ENCODE data around the gene MMP15.
A peak's percentile ranks its signal among the peaks of the same experiment; 100 is the strongest.

MMP15 gene

DNA sequence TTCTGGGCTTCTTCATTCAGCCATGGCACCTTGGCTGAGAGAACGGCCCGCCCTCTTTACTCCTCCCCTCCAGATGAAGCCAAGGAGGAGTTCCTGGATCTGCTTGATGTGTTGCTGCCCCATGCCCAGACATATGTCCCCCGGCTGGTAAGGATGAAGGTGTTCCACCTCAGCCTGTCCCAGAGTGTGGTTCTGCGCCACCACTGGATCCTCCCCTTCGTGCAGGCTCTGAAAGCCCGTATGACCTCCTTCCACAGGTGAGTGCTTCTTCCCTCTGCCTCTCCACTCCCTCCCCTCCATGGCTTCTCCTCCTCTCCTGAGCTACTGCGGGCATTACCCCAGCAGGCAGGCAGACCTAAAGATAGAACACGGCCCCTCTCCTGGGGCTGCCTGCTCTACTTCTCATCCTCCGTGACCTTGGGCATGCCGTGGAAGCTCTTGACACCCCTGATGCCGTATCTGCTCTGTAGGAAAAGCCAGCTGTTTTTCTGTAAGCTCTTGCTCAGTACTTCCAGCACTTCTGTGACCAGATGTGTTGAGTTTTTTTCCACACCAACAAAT is 15.6 kb upstream of the MMP15 start:
- Histone ChIP-seq H2AFZ (ENCODE audit: low read depth, low read length) (no peak overlapping the region), H4K8ac (ENCODE audit: low read length) (peak overlapping the region; percentile 19), H3K27ac (ENCODE audit: low read length, poor library complexity, severe bottlenecking) (no peak overlapping the region), H3K23ac (ENCODE audit: low read length in 2 of 2) (no peak overlapping the region), H2BK12ac (ENCODE audit: low read length in 2 of 2) (no peak overlapping the region), H3K9me3 (ENCODE audit: control insufficient read depth, low read length) (no peaks in the 10 kb centered on the region), H2BK5ac (ENCODE audit: low read depth, low read length, poor library complexity, severe bottlenecking) (no peak overlapping the region), H3K79me1 (replicated peaks; ENCODE audit: low read length, poor library complexity, severe bottlenecking) (peaks cover 16% of the 10 kb centered on the region), H4K91ac (ENCODE audit: low read length) (no peak overlapping the region), H3K4ac (ENCODE audit: low read depth in 1 of 2, low read length in 2 of 2) (no peak overlapping the region), H2BK120ac (ENCODE audit: low read depth, low read length) (no peak overlapping the region), H3K36me3 (ENCODE audit: control insufficient read depth in 1 of 2, insufficient read depth in 2 of 2, low read depth in 1 of 2, low read length in 2 of 2) (peaks cover 35 to 49% of the 10 kb centered on the region in 2 experiments), H2BK15ac (ENCODE audit: low read depth, poor library complexity, severe bottlenecking) (no peak overlapping the region), H3K27me3 (ENCODE audit: control insufficient read depth in 1 of 2, insufficient read depth in 1 of 2, low read length in 2 of 2) (no peaks in the 10 kb centered on the region), H2AK5ac (ENCODE audit: low read length, severe bottlenecking) (peak overlapping the region; percentile 47), H3K4me1 (ENCODE audit: control insufficient read depth, insufficient read depth, low read depth, low read length) (peaks cover 13% of the 10 kb centered on the region), H3K4me2 (ENCODE audit: low read length, poor library complexity, severe bottlenecking) (no peak overlapping the region), H3K9ac (ENCODE audit: low read length) (no peak overlapping the region), H3K14ac (ENCODE audit: low read length in 2 of 2) (no peak overlapping the region), H3K4me3 (ENCODE audit: insufficient read depth in 1 of 2, low read depth in 1 of 2, low read length in 2 of 2) (no peak overlapping the region), H3K18ac (ENCODE audit: low read depth in 1 of 2, low read length in 2 of 2) (no peak overlapping the region)
- 82% methylated on average over 11 of the region's 11 CpGs for WGBS
- no peak for DNase-seq

DNA sequence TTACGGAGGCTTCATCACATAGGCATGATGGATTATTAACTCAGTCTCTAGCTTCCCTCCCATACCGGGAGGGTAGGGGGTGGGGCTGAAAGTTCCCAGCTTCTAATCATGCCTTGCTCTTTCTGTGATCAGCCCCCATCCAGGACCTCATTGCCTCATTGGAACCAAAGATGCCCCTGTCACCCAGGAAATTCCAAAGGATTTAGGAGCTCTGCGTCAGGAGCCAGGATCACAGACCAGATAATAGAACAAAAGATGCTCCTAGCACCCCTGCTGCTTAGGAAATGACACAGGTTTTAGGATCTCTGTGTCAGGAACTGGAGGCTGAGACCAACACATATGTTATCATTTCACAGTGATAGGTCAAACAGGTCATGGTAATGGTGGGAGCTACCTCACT is 14.7 kb upstream of the MMP15 start:
- H4K8ac ChIP-seq (ENCODE audit: low read length) = no peak overlapping the region
- no peak overlapping the region for H4K91ac ChIP-seq (ENCODE audit: low read length)
- H3K9ac ChIP-seq (ENCODE audit: low read length) = no peak overlapping the region
- 53% methylated on average over 2 of the region's 3 CpGs for whole genome bisulfite sequencing
- H2BK12ac ChIP-seq (ENCODE audit: low read length in 2 of 2) = no peak overlapping the region
- peaks cover 18% of the 10 kb centered on the region for H3K79me1 ChIP-seq (replicated peaks; ENCODE audit: low read length, poor library complexity, severe bottlenecking)
- no peak overlapping the region for H2AFZ ChIP-seq (ENCODE audit: low read depth, low read length)
- H2BK5ac ChIP-seq (ENCODE audit: low read depth, low read length, poor library complexity, severe bottlenecking) = no peak overlapping the region
- peaks cover 35 to 45% of the 10 kb centered on the region in 2 experiments for H3K36me3 ChIP-seq (ENCODE audit: control insufficient read depth in 1 of 2, insufficient read depth in 2 of 2, low read depth in 1 of 2, low read length in 2 of 2)
- no peak overlapping the region for H3K18ac ChIP-seq (ENCODE audit: low read depth in 1 of 2, low read length in 2 of 2)
- no peak overlapping the region for H3K4ac ChIP-seq (ENCODE audit: low read depth in 1 of 2, low read length in 2 of 2)
- no peak overlapping the region for H2BK15ac ChIP-seq (ENCODE audit: low read depth, poor library complexity, severe bottlenecking)
- no peak overlapping the region for H2BK120ac ChIP-seq (ENCODE audit: low read depth, low read length)
- no peak overlapping the region for H3K14ac ChIP-seq (ENCODE audit: low read length in 2 of 2)
- no peaks in the 10 kb centered on the region for H3K27me3 ChIP-seq (ENCODE audit: control insufficient read depth in 1 of 2, insufficient read depth in 1 of 2, low read length in 2 of 2)
- H3K9me3 ChIP-seq (ENCODE audit: control insufficient read depth, low read length) = no peaks in the 10 kb centered on the region
- H3K4me2 ChIP-seq (ENCODE audit: low read length, poor library complexity, severe bottlenecking) = no peak overlapping the region
- H3K27ac ChIP-seq (ENCODE audit: low read length, poor library complexity, severe bottlenecking) = peak overlapping the region; percentile 25
- DNase-seq = no peak
- no peak overlapping the region for H3K23ac ChIP-seq (ENCODE audit: low read length in 2 of 2)
- H2AK5ac ChIP-seq (ENCODE audit: low read length, severe bottlenecking) = no peak overlapping the region
- no peak overlapping the region for H3K4me3 ChIP-seq (ENCODE audit: insufficient read depth in 1 of 2, low read depth in 1 of 2, low read length in 2 of 2)
- H3K4me1 ChIP-seq (ENCODE audit: control insufficient read depth, insufficient read depth, low read depth, low read length) = peaks cover 13% of the 10 kb centered on the region

DNA sequence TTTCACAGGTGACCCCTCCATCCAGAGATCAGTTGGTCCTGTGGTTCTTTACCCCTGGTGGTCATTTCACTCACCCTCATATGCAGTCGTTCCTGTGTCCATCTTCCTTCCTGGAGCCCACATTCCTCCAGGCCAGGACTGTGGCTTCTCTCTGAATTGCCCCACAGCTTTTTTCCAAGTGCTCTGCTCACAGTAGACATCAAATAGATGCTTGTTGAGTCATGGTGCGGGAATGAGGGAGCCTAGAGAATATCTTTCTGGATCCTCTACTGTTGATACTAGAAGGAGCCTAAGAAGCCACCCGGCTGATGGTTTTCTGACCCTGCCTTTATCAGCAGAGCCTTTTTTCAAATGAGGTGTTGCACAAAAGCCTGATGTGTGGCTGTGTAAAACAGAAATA is 13.9 kb upstream of the MMP15 start:
- no peak overlapping the region for H3K14ac ChIP-seq (ENCODE audit: low read length in 2 of 2)
- H3K27me3 ChIP-seq (ENCODE audit: control insufficient read depth in 1 of 2, insufficient read depth in 1 of 2, low read length in 2 of 2) = no peaks in the 10 kb centered on the region
- DNase-seq = peak; percentile 86
- no peak overlapping the region for H2BK5ac ChIP-seq (ENCODE audit: low read depth, low read length, poor library complexity, severe bottlenecking)
- H2BK12ac ChIP-seq (ENCODE audit: low read length in 2 of 2) = no peak overlapping the region
- no peak overlapping the region for H3K4me2 ChIP-seq (ENCODE audit: low read length, poor library complexity, severe bottlenecking)
- H3K79me1 ChIP-seq (replicated peaks; ENCODE audit: low read length, poor library complexity, severe bottlenecking) = peaks cover 21% of the 10 kb centered on the region
- WGBS = 11% methylated on average over 3 of the region's 3 CpGs
- no peaks in the 10 kb centered on the region for H3K9me3 ChIP-seq (ENCODE audit: control insufficient read depth, low read length)
- H3K9ac ChIP-seq (ENCODE audit: low read length) = no peak overlapping the region
- H4K91ac ChIP-seq (ENCODE audit: low read length) = no peak overlapping the region
- H3K23ac ChIP-seq (ENCODE audit: low read length in 2 of 2) = no peak overlapping the region
- H2BK15ac ChIP-seq (ENCODE audit: low read depth, poor library complexity, severe bottlenecking) = no peak overlapping the region
- peak overlapping the region; percentile 34 for H3K27ac ChIP-seq (ENCODE audit: low read length, poor library complexity, severe bottlenecking)
- no peak overlapping the region for H2AFZ ChIP-seq (ENCODE audit: low read depth, low read length)
- H3K4me1 ChIP-seq (ENCODE audit: control insufficient read depth, insufficient read depth, low read depth, low read length) = peaks cover 13% of the 10 kb centered on the region
- no peak overlapping the region for H3K4ac ChIP-seq (ENCODE audit: low read depth in 1 of 2, low read length in 2 of 2)
- no peak overlapping the region for H2BK120ac ChIP-seq (ENCODE audit: low read depth, low read length)
- H4K8ac ChIP-seq (ENCODE audit: low read length) = no peak overlapping the region
- H2AK5ac ChIP-seq (ENCODE audit: low read length, severe bottlenecking) = peak overlapping the region; percentile 12
- no peak overlapping the region for H3K4me3 ChIP-seq (ENCODE audit: insufficient read depth in 1 of 2, low read depth in 1 of 2, low read length in 2 of 2)
- H3K18ac ChIP-seq (ENCODE audit: low read depth in 1 of 2, low read length in 2 of 2) = no peak overlapping the region
- H3K36me3 ChIP-seq (ENCODE audit: control insufficient read depth in 1 of 2, insufficient read depth in 2 of 2, low read depth in 1 of 2, low read length in 2 of 2) = peaks cover 33 to 40% of the 10 kb centered on the region in 2 experiments

DNA sequence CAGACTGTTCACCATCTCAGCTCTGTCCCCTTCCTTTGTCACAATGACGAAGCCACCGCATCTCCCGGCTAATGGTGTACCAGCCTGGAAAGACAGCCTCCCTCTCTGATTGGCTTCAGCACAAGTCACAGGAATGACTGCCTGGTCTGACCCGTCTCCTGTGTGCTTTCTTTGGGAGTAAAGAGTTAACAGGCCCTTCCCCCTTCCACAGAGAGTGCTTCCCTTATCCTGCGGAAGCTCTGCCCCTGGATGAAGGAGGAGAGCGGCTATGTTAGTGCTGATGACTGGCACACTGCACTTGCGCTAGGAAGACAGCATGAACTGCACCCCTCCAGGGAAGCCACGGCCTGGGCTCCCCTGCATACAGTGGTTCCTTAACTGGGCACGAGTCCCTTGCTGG is 13.1 kb upstream of the MMP15 start:
- no peak overlapping the region for H4K91ac ChIP-seq (ENCODE audit: low read length)

More for the DNA sequence above, 13.1 kb upstream of the MMP15 start:
- Histone ChIP-seq H2AK5ac (ENCODE audit: low read length, severe bottlenecking) (no peak overlapping the region), H3K14ac (ENCODE audit: low read length in 2 of 2) (no peak overlapping the region), H3K4me3 (ENCODE audit: insufficient read depth in 1 of 2, low read depth in 1 of 2, low read length in 2 of 2) (no peak overlapping the region), H2AFZ (ENCODE audit: low read depth, low read length) (no peak overlapping the region), H3K9me3 (ENCODE audit: control insufficient read depth, low read length) (no peaks in the 10 kb centered on the region), H3K36me3 (ENCODE audit: control insufficient read depth in 1 of 2, insufficient read depth in 2 of 2, low read depth in 1 of 2, low read length in 2 of 2) (peaks cover 34 to 39% of the 10 kb centered on the region in 2 experiments), H3K27me3 (ENCODE audit: control insufficient read depth in 1 of 2, insufficient read depth in 1 of 2, low read length in 2 of 2) (no peaks in the 10 kb centered on the region), H3K4me1 (ENCODE audit: control insufficient read depth, insufficient read depth, low read depth, low read length) (peaks cover 13% of the 10 kb centered on the region), H2BK12ac (ENCODE audit: low read length in 2 of 2) (no peak overlapping the region), H3K4me2 (ENCODE audit: low read length, poor library complexity, severe bottlenecking) (no peak overlapping the region), H3K23ac (ENCODE audit: low read length in 2 of 2) (no peak overlapping the region), H4K8ac (ENCODE audit: low read length) (no peak overlapping the region), H2BK5ac (ENCODE audit: low read depth, low read length, poor library complexity, severe bottlenecking) (no peak overlapping the region), H3K18ac (ENCODE audit: low read depth in 1 of 2, low read length in 2 of 2) (peak overlapping the region in 1 of 2 experiments; percentile 55), H2BK120ac (ENCODE audit: low read depth, low read length) (no peak overlapping the region), H2BK15ac (ENCODE audit: low read depth, poor library complexity, severe bottlenecking) (no peak overlapping the region), H3K79me1 (replicated peaks; ENCODE audit: low read length, poor library complexity, severe bottlenecking) (peaks cover 17% of the 10 kb centered on the region), H3K27ac (ENCODE audit: low read length, poor library complexity, severe bottlenecking) (no peak overlapping the region), H3K9ac (ENCODE audit: low read length) (no peak overlapping the region), H3K4ac (ENCODE audit: low read depth in 1 of 2, low read length in 2 of 2) (no peak overlapping the region)
- DNase-seq = no peak
- WGBS = 62% methylated on average over 9 of the region's 9 CpGs

Measured in mesenchymal stem cell (in vitro differentiated cells and primary cell).